ENCODE measurements around the gene EIF4EBP3. TPM values are rescaled to one million over a fixed set of nuclear protein-coding genes. Genes with fewer than 3 reads are reported as not detected.
A peak's percentile ranks its signal among the peaks of the same experiment; 100 is the strongest.

The EIF4EBP3 gene
- 38.1 TPM for total RNA-seq

- H3K4me3 ChIP-seq, result peak within 1 kb of the TSS; percentile 50 to 75
- intact Hi-C loops (cut with DNase I), result loop anchor here (5.0 to 10.0 kb wide), 2 partner anchors 100 to 143 kb away; partner anchors contain the start of genes ANKHD1, IK and NDUFA2
- no peaks in the 10 kb centered on the region for H3K27me3 ChIP-seq
- H3K9me3 ChIP-seq, result no peaks in the 10 kb centered on the region
- peak within 1 kb of the TSS; percentile 89 for H3K27ac ChIP-seq
- TF ChIP-seq POLR2AphosphoS5 (IDR thresholded peaks at IDR 0.05; ENCODE audit: insufficient read depth in 1 of 2, low read depth in 1 of 2) (peak; percentile 67 to 97), CTCF (IDR thresholded peaks at IDR 0.05) (peak in 1 of 3 experiments; percentile 86), POLR2A (IDR thresholded peaks at IDR 0.05) (peak; percentile 46 to 76)
- H3K36me3 ChIP-seq, result peaks cover 0 to 42% of the 10 kb centered on the region in 2 donors
- peaks cover 33% of the 10 kb centered on the region for H3K4me1 ChIP-seq
- peak; percentile 98 for DNase-seq (ENCODE audit: extremely low spot score in 2 of 2)
Measured at GRCh38 chr5:140547508-140548299, at the start of gene EIF4EBP3. Gene EIF4EBP3 (plus strand): TSS chr5:140547662. CDS start chr5:140547738, 76 bp downstream.

- intact Hi-C loops (cut with DNase I), result no loop called here
- Histone ChIP-seq H3K27ac (no peak overlapping the region), H3K27me3 (no peaks in the 10 kb centered on the region), H3K4me3 (no peak overlapping the region), H3K36me3 (peaks cover 0 to 29% of the 10 kb centered on the region in 2 donors), H3K4me1 (no peaks in the 10 kb centered on the region), H3K9me3 (no peaks in the 10 kb centered on the region)
- TF ChIP-seq CTCF (IDR thresholded peaks at IDR 0.05) (no peak), POLR2A (IDR thresholded peaks at IDR 0.05) (no peak), POLR2AphosphoS5 (IDR thresholded peaks at IDR 0.05; ENCODE audit: insufficient read depth in 1 of 2, low read depth in 1 of 2) (no peak)
- DNase-seq (ENCODE audit: extremely low spot score in 2 of 2), result no peak
Measured at GRCh38 chr5:140497897-140498296, 49.6 kb upstream of the EIF4EBP3 start.

- H3K9me3 ChIP-seq, result no peaks in the 10 kb centered on the region
- H3K27me3 ChIP-seq, result no peaks in the 10 kb centered on the region
- TF ChIP-seq CTCF (IDR thresholded peaks at IDR 0.05) (no peak), POLR2A (IDR thresholded peaks at IDR 0.05) (no peak), POLR2AphosphoS5 (IDR thresholded peaks at IDR 0.05; ENCODE audit: insufficient read depth in 1 of 2, low read depth in 1 of 2) (no peak)
- intact Hi-C loops (cut with DNase I), result no loop called here
- no peak for DNase-seq (ENCODE audit: extremely low spot score in 2 of 2)
- peaks cover 0 to 26% of the 10 kb centered on the region in 2 donors for H3K36me3 ChIP-seq
- no peaks in the 10 kb centered on the region for H3K4me1 ChIP-seq
- no peak overlapping the region for H3K4me3 ChIP-seq
- no peak overlapping the region for H3K27ac ChIP-seq
Measured at GRCh38 chr5:140498591-140498990, 48.9 kb upstream of the EIF4EBP3 start.

- no peaks in the 10 kb centered on the region for H3K4me1 ChIP-seq
- no peak for TF ChIP-seq POLR2A (IDR thresholded peaks at IDR 0.05)
- TF ChIP-seq CTCF (IDR thresholded peaks at IDR 0.05), result no peak
- no peak for TF ChIP-seq POLR2AphosphoS5 (IDR thresholded peaks at IDR 0.05; ENCODE audit: insufficient read depth in 1 of 2, low read depth in 1 of 2)
- H3K27ac ChIP-seq, result no peak overlapping the region
- no peak for DNase-seq (ENCODE audit: extremely low spot score in 2 of 2)
- H3K27me3 ChIP-seq, result no peaks in the 10 kb centered on the region
- peaks cover 4 to 46% of the 10 kb centered on the region in 2 donors for H3K36me3 ChIP-seq
- no peak overlapping the region for H3K4me3 ChIP-seq
- intact Hi-C loops (cut with DNase I), result no loop called here
- no peaks in the 10 kb centered on the region for H3K9me3 ChIP-seq
Measured at GRCh38 chr5:140502834-140503233, 44.6 kb upstream of the EIF4EBP3 start.

GRCh38 chr5:140509898-140510297, 37.6 kb upstream of the EIF4EBP3 start:
- H3K4me1 ChIP-seq, result no peaks in the 10 kb centered on the region
- intact Hi-C loops (cut with DNase I), result no loop called here
- no peak for DNase-seq (ENCODE audit: extremely low spot score in 2 of 2)
- H3K27ac ChIP-seq, result no peak overlapping the region
- H3K9me3 ChIP-seq, result no peaks in the 10 kb centered on the region
- no peak for TF ChIP-seq CTCF (IDR thresholded peaks at IDR 0.05)
- no peak for TF ChIP-seq POLR2A (IDR thresholded peaks at IDR 0.05)
- no peak for TF ChIP-seq POLR2AphosphoS5 (IDR thresholded peaks at IDR 0.05; ENCODE audit: insufficient read depth in 1 of 2, low read depth in 1 of 2)
- H3K27me3 ChIP-seq, result no peaks in the 10 kb centered on the region
- H3K36me3 ChIP-seq, result peaks cover 4 to 82% of the 10 kb centered on the region in 2 donors
- no peak overlapping the region for H3K4me3 ChIP-seq

All from vagina (tissue), 2 donors.